ENCODE measurements around the gene SLC2A4RG.

GRCh38 chr20:63783970-63784369 is 44.4 kb downstream of the SLC2A4RG start:
- TF ChIP-seq CTCF (IDR thresholded peaks at IDR 0.05) (no peak), POLR2A (IDR thresholded peaks at IDR 0.05) (no peak), POLR2AphosphoS5 (IDR thresholded peaks at IDR 0.05) (no peak)
